Neural cell (in vitro differentiated cells): Measurements from ENCODE around the gene ULBP1.

Experiments
- EZH2 ChIP-seq: fragments of 200-600, 300-800 bp; shearing (Covaris generic), sonication (generic); IDR thresholded peaks from 2 replicates; pipeline ENCODE4 v1.6.1; 2014; ENCODE audit warnings: antibody characterized with exemption, low read length, borderline replicate concordance, mild to moderate bottlenecking; ENCODE audit not compliant: insufficient read depth, poor library complexity, severe bottlenecking
- RAD21 ChIP-seq: fragments of 450-650 bp; conservative IDR thresholded peaks from 2 replicates; pipeline ENCODE4 v1.6.1; 2014; ENCODE audit warnings: antibody characterized with exemption, mild to moderate bottlenecking, moderate library complexity
- REST ChIP-seq: IDR thresholded peaks from 2 replicates; pipeline ENCODE4 v1.6.1; 2012; ENCODE audit warnings: borderline replicate concordance
- SMC3 ChIP-seq: fragments of 450-650 bp; conservative IDR thresholded peaks from 2 replicates; pipeline ENCODE4 v1.6.1; 2014; ENCODE audit warnings: antibody characterized with exemption, mild to moderate bottlenecking, moderate library complexity; ENCODE audit not compliant: poor library complexity
- TAF1 ChIP-seq: IDR thresholded peaks from 2 replicates; pipeline ENCODE4 v1.6.1; 2012; ENCODE audit warnings: low read depth
- TF ChIP-seq, protein P1 (sequence below): fragments of 450-650 bp; IDR thresholded peaks from 2 replicates; pipeline ENCODE4 v1.5.1; 2014; ENCODE audit warnings: antibody characterized with exemption, mild to moderate bottlenecking, moderate library complexity; ENCODE audit not compliant: poor library complexity, severe bottlenecking

- TF ChIP-seq, protein P1, sequence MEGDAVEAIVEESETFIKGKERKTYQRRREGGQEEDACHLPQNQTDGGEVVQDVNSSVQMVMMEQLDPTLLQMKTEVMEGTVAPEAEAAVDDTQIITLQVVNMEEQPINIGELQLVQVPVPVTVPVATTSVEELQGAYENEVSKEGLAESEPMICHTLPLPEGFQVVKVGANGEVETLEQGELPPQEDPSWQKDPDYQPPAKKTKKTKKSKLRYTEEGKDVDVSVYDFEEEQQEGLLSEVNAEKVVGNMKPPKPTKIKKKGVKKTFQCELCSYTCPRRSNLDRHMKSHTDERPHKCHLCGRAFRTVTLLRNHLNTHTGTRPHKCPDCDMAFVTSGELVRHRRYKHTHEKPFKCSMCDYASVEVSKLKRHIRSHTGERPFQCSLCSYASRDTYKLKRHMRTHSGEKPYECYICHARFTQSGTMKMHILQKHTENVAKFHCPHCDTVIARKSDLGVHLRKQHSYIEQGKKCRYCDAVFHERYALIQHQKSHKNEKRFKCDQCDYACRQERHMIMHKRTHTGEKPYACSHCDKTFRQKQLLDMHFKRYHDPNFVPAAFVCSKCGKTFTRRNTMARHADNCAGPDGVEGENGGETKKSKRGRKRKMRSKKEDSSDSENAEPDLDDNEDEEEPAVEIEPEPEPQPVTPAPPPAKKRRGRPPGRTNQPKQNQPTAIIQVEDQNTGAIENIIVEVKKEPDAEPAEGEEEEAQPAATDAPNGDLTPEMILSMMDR = no peak
- TF ChIP-seq EZH2 (no peak), RAD21 (no peak), TAF1 (no peak), SMC3 (no peak), REST (no peak)
These were observed 44.8 kb downstream of the ULBP1 start for GRCh38 chr6:150008588-150008987.
